ENCODE measurements around the gene ABHD8.

The ABHD8 gene

GRCh38 chr19:17339088-17339741, 36.0 kb upstream of the ABHD8 start:
- CTCF ChIA-PET = interaction anchor here (1.2 to 1.3 kb wide), 2 partner anchors 46 to 130 kb away, joined by 3 read pairs; no protein-coding TSS in a partner anchor
- no peak for TF ChIP-seq CTCF (IDR thresholded peaks at IDR 0.05; ENCODE audit: control extremely low read depth, extremely low read depth, low read depth, missing control alignments)
- POLR2A ChIA-PET = no interaction called here
- no peak for DNase-seq (ENCODE audit: extremely low spot score)

GRCh38 chr19:17338433-17339078, 35.3 kb upstream of the ABHD8 start:
- ChIA-PET CTCF (interaction anchor here (1.2 to 1.3 kb wide), 2 partner anchors 47 to 130 kb away, joined by 3 read pairs; no protein-coding TSS in a partner anchor), POLR2A (no interaction called here)
- no peak for TF ChIP-seq CTCF (IDR thresholded peaks at IDR 0.05; ENCODE audit: control extremely low read depth, extremely low read depth, low read depth, missing control alignments)
- no peak for DNase-seq (ENCODE audit: extremely low spot score)

DNA sequence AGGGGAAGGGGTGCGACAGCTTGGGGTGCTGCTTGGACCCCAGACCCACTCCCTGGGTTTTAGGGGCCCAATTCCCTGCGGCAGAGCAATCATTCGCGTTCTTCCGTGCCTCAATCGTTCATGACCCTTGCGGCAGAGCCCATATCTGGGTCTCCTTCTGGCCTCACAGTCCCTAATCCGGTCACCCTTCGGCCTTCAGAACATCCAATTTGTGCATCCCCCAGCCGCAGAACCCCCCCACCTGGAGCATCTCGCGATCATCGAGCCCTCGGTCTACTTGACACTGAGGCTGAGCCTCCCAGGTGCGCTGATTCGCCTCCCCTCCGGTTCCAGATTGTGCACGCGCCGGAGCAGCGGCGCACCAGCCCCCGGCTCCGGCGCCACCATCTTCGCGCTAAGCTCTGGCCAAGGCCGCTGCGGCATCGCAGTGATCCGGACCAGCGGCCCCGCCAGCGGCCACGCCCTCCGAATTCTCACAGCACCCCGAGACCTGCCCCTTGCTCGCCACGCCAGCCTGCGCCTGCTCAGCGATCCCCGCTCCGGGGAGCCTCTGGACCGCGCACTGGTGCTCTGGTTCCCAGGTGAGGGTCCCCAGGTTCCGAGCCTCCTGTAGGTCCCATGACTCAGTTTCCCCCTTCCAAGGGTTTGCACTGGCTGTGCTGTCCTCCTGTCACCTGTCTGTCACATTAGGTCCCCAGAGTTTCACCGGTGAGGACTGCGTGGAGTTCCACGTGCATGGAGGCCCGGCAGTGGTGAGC, 34.6 kb upstream of the ABHD8 start:
- ChIA-PET CTCF (interaction anchor here (0.6 kb wide), 1 partner anchor 48 kb away, joined by 3 read pairs; no protein-coding TSS in a partner anchor), POLR2A (no interaction called here)
- DNase-seq (ENCODE audit: extremely low spot score) = no peak
- no peak for TF ChIP-seq CTCF (IDR thresholded peaks at IDR 0.05; ENCODE audit: control extremely low read depth, extremely low read depth, low read depth, missing control alignments)

- peak; percentile 97 for DNase-seq (ENCODE audit: extremely low spot score)
- TF ChIP-seq CTCF (IDR thresholded peaks at IDR 0.05; ENCODE audit: control extremely low read depth, extremely low read depth, low read depth, missing control alignments) = no peak
- ChIA-PET POLR2A (no interaction called here), CTCF (interaction anchor here (0.6 to 1.0 kb wide), 2 partner anchors 49 to 159 kb away, joined by 3 read pairs; no protein-coding TSS in a partner anchor)
Measured at GRCh38 chr19:17336872-17337674, 33.8 kb upstream of the ABHD8 start, which contains the start of gene GTPBP3. Gene GTPBP3 (plus strand): TSS chr19:17337553. CDS start chr19:17337612, 59 bp downstream.

DNA sequence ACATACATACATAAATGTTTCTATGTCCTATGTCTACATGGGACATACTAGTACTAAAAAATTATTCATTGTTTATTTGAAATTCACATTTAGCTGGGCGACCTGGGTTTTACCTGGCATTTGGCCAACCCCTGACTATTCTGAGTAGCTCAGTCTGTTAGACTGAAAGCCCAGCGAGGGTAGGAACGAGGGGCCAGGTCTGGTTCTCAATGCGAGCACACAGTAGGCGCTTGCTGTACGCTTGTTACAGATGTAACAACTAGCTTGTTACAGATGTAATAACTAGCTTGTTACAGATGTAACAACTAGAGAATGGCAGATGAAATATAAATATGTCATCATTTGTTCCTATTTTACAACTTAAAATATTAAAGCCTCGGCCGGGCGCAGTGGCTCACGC, 32.4 kb upstream of the ABHD8 start:
- ChIA-PET CTCF (interaction anchor here (1.0 to 2.2 kb wide), 7 partner anchors 8 to 53 kb away, joined by 3 to 8 read pairs (median 4); partner anchors contain the start of gene MRPL34), POLR2A (no interaction called here)
- no peak for DNase-seq (ENCODE audit: extremely low spot score)
- no peak for TF ChIP-seq CTCF (IDR thresholded peaks at IDR 0.05; ENCODE audit: control extremely low read depth, extremely low read depth, low read depth, missing control alignments)
